GM19238 (cell line): ENCODE data around the gene DENND6A.
"Not testable (repeated sequence)": the region's sequence is repeated elsewhere in the genome, so short reads cannot be mapped to it uniquely, and the experiment has no call there.

Source experiments
- DNase-seq: peaks from one replicate; pipeline ENCODE4 v3.0.0; 2011; ENCODE audit warnings: low spot score; ENCODE audit not compliant: insufficient read length

DENND6A gene

GRCh38 chr3:57696801-57697321 lies 4.0 kb upstream of the DENND6A start:
- DNase-seq = no peak

GRCh38 chr3:57694146-57694545 lies 1.3 kb upstream of the DENND6A start:
- no peak for DNase-seq

- DNase-seq = not testable (repeated sequence)
Observed at GRCh38 chr3:57692133-57692395, 813 bp downstream of the DENND6A start.

DNA sequence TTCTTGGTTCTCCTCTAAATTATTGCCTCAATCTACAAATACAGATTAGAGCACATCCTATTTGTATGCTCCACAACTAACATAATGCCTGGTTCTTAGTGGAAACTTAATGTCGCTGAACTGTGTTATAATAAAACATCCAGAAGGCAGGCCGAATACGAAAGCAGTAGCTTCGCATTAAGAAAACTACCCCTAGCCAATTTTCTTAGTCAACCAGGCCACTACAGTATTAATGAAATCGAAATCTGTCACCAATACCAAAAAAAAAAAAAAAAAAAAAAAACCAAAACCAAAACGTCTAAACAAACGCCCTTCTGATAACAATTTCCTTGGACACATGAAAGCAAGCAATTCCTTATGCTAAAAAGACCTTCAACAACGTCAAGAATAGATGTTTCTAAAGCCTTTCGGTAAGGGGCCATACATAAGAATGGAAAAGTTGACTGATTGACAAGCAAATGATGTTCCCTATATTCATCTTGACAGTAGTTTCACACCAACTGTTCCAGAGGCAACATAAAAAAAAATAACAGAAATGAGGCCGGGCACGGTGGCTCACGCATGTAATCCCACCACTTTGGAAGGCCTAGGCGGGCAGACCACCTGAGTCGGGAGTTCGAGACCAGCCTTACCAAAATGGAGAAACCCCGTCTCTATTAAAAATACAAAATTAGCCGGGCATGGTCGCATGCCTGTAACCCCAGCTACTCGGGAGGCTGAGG lies 1.3 kb downstream of the DENND6A start:
- DNase-seq = no peak

DNA sequence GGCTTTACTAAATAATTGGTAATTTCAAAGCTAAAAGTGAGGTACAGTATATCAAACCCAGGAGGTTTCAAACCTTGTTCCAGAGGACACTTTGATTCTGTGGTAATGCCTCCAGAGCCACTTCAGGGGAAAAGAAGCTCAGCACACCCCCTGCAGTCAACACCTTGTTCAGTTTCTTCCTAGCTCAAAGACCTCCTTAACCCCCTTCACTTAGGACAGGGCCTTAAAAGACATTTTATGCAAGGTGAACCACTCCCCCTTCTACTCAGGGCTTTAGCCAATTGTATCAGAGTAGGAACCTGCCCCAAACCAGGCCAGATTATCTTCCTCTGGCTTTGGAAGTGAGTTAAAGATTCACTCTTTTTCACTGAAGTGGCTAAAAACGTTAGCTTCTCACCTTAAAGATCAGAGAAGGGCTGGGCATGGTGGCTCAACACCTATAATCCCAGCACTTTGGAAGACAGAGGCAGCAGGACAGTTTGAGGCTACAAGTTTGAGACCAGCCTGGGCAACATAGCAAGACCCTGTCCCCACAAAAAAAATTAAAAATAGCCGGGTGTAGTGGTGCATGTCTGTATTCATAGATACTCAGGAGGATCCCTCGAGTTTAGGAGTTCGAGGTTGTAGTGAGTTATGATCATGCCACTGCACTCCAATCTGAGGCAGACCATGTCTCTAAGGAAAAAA lies 3.4 kb downstream of the DENND6A start:
- no peak for DNase-seq

DNA sequence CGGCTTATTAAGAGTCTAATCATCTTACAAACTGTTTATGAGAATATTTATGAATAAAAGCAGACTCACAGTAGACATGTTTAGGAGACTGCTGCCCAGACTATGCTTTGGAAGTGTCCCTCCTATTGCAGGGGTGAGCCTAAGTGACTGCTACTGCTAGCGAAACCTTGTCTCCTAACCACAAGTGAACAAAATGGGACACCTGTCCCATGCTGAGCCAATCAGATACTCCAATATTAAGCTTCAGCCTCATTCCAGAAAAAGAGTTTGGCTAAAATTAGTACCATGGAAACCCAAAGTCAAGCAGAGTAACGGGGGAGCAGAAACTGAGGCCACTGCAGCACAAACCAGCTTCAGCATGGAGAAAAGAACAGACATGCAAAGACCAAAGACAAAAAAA lies 4.6 kb downstream of the DENND6A start:
- no peak for DNase-seq

DNA sequence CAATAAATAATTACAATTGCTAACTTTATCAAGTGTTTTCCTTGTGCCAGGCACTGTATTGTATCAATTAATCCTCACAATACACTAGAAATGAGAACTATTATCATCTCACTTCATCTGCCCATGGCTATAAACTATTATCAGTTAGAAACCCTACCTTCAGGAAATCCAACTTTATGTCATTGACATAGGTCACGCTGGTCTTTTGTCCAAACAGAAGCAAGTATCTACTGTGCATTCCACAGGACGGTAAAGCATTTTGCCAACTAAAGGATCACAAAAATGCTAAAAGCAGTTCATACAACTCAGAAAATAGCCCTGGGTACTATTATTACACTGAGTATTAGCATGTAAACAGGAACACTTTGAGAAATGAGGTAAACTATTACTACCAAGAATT lies 9.6 kb downstream of the DENND6A start:
- DNase-seq = no peak

DNA sequence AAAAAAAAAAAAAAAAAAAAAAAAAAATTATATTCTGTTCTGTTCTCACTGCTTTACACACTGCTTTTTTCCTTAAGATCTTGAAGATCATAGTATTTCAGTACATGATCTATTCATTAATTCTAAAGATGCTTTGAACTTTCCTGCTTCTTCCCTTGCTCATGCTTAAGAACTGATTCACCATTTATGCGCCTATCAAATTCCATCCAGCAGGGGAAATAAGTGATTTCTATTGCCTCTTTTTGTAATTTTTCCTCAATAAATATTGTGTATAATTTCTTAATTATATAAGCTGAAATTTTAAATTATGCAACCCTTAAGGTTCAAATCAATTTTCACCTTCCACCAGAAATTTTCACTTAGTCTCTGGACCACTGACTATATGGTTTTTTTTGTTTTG lies 10.6 kb downstream of the DENND6A start:
- no peak for DNase-seq

DNA sequence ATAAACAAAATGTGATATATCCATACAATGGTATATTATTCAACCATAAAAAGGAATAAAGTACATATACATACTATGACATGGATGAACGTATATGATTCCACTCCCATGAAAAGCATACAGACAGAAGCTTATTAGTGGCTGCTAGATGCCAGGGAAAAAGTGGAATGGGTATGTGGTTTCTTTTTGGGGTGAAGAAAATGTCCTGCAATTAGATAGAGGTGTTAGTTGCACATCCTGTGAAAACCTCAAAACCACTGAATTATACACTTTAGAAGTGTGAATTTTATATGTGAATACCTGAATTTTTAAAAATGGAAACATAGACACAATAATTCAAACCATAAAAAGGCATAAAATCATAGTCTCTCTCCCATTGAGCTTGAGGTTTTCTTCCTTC lies 11.2 kb downstream of the DENND6A start:
- DNase-seq = no peak

GRCh38 chr3:57680046-57680445 lies 12.8 kb downstream of the DENND6A start:
- DNase-seq = no peak

GRCh38 chr3:57675530-57675929 lies 17.3 kb downstream of the DENND6A start:
- DNase-seq = no peak

DNA sequence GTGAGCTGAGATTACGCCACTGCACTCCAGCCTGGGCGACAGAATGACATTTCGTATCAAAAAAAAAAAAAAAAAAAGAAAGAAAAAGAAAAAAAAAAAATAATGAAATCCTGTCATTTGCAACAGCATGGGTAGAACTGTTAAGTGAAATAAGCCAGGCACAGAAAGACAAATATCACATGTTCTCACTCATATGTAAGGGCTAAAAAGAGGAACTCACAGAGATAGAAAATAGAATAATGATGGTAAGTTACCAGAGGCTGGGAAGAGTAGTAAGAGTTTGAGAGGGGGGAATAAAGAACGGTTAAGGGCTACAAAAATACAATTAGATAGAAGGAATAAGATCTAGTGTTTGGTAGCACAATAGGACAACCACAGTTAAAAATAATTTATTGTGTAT lies 19.7 kb downstream of the DENND6A start:
- DNase-seq = no peak

- DNase-seq = no peak
Observed at GRCh38 chr3:57670543-57670942, 22.3 kb downstream of the DENND6A start.

DNA sequence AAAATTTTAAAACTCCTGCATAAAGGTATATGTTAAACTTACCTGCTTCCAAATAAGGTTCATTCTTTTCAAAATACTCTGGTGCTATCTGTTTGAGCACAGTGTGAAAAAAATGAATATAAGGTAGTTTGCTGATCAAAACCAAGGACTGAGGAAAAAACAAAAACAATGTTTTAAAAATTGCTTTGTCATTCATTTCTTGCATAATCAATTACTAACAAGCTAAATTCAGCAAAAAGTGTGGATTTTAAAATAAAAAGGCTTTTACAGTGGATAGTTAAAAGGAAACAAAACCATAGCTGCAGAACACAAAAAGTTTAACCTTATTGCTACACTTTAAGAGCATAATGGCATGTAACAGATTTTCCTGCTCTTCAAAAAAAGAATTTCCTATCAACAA lies 31.5 kb downstream of the DENND6A start:
- DNase-seq = no peak

DNA sequence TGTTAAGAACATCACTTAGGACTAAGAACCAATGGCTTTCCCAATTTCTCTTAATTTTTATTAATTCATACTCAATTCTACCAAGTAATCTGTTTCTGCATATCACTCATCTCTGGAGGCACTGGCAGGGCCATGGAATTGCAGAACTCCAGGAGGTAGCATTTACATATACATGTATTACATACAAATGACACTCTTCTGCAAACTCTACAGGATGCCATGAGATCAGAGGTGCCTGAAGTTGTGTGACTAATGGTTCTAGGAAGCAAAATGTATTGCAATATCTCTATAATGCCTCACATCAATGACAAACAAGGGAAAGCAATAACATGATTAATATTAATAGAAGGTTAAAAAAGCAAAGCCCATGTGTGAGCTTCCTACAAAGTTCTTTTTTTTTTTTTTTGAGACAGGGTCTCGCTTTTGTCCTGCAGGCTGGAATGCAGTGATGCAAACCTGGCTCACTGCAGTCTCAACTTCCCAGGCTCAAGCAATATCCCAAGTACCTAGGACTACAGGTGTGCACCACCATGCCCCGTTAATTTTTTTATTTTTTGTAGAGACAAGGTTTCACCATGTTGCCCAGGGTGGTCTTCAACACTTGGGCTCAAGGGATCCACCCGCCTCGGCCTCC lies 33.0 kb downstream of the DENND6A start:
- no peak for DNase-seq

DNA sequence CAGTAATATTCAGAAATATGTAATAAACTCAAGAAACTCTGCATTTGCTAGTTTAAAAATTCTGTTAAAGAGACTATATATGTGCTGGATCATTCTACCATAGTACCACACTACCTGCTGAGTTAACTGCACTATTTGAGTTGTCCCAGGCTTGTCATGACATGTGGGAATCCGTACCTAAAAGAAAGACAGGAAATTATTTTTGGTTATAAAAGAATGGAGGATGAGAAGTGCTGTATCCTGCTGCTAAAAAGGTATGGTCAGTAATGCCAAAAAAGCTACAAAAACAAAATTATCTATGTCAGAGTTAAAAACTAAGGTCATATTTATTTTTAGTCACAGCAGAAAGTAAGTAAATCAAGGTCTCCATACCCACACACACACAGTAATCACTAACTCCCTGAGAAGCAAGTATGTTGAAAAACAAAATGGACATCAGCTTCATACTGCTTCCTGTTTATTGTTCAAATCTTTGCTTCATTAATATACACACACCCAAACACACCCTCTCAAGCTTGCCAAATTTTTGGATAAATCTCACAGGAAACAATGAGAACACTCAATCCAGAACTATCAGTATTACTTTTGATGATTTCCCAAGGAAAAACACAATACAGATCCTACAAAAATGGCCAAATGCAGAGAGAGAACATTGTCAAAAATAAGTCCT lies 33.7 kb downstream of the DENND6A start:
- no peak for DNase-seq

DNA sequence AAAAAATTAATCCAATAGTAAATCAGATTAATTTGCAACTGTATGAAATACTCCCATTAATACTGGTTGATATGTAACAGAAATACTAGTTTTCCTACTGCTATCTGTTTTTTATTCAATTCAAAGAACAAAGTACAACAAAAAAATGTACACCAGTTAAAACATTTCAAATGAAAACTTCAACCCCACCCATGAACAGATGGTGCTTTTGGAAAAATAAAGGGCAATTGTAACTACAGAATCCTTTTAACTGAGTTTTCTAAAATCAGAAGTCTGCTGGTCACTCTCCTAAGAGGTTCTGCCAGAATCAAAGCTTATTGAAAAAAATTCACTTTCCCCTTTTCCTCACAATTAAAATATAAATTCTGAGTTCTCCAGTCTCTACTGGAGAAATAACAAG lies 34.3 kb downstream of the DENND6A start:
- no peak for DNase-seq

- DNase-seq = no peak
Observed at GRCh38 chr3:57655727-57656126, 37.1 kb downstream of the DENND6A start.

DNA sequence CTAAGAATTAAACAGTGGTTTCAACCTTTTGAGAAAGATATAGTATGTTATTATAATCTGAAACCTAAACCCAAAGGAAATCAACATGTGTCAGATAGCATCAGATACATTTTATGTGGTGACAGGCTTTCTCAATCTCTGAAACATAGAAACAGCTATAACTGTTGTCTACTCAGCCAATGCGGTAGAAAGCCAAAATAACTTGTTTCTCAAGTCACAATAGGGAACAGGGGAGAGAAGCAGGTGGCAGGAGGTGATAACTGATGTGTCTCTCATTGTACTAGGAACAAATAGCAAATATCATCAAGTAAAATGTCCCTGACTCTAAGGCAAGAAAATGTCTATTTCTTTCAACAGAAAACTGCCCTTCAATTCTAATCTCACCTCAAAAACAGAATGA lies 38.6 kb downstream of the DENND6A start:
- no peak for DNase-seq

DNA sequence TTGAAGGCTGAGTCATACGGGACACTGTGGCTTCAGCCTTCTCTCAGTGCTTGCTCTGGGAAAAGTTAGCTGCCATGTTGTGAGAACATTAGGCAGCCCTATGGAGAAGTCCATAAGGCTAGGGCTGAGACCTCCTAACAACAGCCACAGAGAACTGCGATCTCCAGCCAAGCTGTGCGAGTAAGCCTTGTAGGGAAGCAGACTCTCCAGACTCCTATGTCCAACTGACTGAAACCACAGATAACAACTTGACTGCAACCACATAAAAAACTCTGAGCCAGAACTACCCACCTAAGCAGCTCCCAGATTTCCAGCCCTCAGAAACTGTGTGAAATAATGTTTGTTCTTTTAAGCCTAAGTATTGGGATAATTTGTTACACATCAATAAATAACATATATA lies 40.7 kb downstream of the DENND6A start:
- no peak for DNase-seq

DNA sequence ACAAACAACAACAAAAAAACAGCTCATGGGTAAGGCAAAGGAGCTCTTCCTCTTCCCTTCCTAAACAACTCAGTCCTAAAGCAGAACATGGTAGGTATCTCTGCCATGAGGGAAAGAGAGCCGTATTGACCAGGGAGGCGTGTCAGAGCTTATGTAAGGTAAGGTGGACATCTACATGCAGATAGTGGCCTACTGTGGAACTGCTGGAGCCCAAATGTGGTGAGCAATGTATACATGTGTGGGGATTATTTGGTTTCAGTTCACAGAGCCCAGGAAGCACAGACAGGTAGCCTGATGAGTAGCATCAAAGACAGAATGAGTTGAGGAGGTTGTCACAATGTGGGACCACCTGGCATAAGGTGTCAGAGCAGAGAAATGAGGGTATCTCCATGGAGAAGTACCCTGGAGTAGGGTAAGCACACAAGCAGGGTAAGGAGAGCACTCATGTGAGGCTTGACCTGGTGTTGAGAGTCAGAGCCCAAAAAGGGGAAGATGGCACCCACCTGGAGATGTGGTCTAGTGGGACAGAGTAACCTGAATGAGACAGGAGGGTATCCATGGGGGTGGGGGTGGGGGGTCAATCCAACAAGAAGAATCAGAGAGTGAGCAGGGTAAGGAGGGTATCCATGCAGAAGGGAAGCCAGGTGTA lies 45.5 kb downstream of the DENND6A start:
- no peak for DNase-seq

GRCh38 chr3:57646723-57647122 lies 46.2 kb downstream of the DENND6A start:
- no peak for DNase-seq
